ENCODE results near the gene PATJ. TPM values are rescaled to one million over a fixed set of nuclear protein-coding genes. Genes with fewer than 3 reads are reported as not detected.
"Not testable (repeated sequence)": the region's sequence is repeated elsewhere in the genome, so short reads cannot be mapped to it uniquely, and the experiment has no call there.

The PATJ gene
- total RNA-seq, 1 experiment from 2014 or later: 11.2 TPM

- DNase-seq (ENCODE audit: low spot score): no peak
Observed at GRCh38 chr1:62092110-62092509, 349.8 kb downstream of the PATJ start.

GRCh38 chr1:62093261-62093660 is 351.0 kb downstream of the PATJ start:
- DNase-seq (ENCODE audit: low spot score): no peak

- DNase-seq (ENCODE audit: low spot score): no peak
Observed at GRCh38 chr1:62097464-62097863, 355.2 kb downstream of the PATJ start.

GRCh38 chr1:62100442-62100841 is 358.2 kb downstream of the PATJ start:
- no peak for DNase-seq (ENCODE audit: low spot score)

DNA sequence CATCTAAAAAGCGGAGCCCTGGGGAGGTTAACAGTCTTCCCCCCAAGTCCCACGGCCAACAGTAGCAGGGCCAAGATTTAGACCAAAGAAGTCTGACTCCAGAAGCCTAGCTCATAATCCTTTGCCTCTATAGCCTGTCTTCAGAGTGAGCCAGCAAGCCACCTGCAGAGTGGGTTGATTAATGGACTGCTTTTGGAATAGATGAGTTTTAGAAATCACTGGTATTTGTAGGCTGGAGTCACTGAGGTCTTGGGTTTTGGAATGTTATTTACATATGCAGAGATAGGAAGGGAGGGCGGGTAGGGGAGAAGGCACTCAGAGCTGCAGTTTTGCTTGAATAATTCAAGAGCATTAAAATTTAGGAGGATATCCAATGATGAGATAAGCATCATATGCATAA is 361.6 kb downstream of the PATJ start:
- no peak for DNase-seq (ENCODE audit: low spot score)

DNA sequence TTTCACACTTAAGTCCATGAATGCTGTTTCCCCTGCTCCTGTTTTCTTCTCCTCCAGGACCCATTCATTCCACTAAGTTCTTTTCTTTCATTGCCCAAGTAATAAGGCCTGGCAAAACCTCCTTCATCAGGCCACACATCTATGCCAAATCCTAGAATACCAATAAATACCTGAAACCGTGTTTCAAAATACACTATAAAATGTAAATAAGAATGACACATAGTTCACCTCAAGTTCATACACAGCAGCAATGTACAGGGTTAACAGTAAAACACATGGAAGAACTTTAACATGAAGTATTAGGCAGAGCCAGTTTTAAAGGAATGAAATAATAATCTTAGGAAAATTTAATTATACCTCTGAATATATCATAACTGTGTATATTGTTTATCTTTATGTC is 365.6 kb downstream of the PATJ start:
- DNase-seq (ENCODE audit: low spot score): no peak

DNA sequence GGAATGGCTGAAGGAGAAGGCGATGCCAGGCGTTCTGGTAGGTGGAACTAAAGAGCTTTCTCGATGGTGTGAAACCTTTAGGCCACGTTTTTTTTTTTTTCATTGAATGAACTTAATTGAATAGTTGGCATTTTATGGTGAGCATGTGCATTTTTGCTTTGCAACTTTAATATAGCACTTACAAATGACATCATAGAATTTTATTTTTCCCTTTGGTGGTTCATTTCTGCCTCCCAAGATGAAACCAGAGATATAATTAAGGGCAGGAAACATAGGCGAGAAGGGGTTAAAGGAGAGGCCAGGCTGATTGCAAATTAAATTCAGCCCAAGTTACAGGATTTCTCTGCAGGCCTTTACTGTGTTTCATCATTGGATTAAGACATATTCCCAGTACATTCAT is 366.8 kb downstream of the PATJ start:
- DNase-seq (ENCODE audit: low spot score): no peak

DNA sequence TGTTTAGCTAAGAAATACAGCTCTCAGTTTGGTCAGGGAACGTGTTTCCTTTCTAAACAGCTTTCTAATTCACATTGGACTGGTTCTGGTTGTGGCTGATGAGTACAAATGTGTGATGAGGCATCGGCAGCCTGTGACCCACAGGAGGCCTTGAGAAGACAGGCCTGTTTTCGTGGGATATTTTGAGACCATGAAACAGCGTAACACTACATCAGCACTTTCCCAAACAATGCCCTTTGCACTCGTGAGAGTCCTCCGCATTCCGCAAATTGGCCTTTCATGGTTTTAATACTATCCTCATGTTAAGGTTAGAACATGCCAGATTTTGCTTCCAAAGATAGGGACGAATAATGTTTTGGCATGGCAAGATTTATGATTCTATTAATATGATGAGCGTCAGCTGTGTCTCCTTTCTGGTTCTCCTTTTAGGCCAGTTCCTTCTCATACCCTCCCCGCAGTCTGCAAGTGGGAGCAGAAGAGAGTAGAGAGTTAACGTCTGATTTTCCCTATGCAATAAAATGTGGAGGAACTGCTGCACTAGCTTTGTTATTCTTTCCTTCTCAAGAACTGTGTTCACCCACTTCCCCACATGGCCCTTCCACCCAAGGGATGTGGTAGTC is 368.0 kb downstream of the PATJ start:
- no peak for DNase-seq (ENCODE audit: low spot score)

DNA sequence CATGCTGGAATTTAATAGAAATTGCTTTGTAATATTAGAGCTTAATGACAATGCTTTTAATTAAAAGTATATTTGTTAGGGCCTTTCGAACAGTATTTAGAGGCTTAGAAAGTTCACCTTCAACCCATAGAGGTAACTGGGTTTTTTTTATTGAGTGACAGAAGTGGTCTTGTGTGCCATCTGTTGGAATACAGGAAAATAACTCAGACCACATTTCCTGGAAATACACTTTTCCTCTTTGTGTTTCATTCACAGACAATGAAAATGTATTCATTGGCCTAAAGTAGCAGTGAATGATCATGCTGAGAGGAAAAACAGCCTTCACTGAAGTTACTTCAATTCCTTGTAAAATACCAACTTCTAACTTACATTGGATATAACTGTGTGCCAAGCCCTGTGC is 368.8 kb downstream of the PATJ start:
- no peak for DNase-seq (ENCODE audit: low spot score)

DNA sequence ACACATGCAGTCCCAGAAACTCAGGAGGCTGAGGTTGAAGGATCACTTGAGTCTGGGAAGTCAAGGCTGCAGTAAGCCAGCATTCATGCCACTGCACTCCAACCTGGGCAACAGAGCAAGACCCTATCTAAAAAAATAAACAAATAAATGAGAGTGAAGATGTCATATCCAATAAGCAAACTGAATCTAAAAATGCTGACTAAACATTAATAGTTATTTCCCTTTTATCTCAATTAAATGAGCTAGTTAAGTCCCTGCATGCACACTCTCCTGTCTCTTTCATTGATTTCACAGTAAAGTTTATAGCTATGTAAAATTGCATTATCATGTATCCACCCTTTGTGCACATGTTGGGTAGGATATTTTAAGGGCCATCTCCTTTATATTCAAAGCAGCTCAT is 371.2 kb downstream of the PATJ start:
- DNase-seq (ENCODE audit: low spot score): no peak

- no peak for DNase-seq (ENCODE audit: low spot score)
Observed at GRCh38 chr1:62117018-62117750, 374.9 kb downstream of the PATJ start.

- no peak for DNase-seq (ENCODE audit: low spot score)
Observed at GRCh38 chr1:62126579-62127290, 384.5 kb downstream of the PATJ start.

GRCh38 chr1:62128745-62129144 is 386.5 kb downstream of the PATJ start:
- no peak for DNase-seq (ENCODE audit: low spot score)

GRCh38 chr1:62131093-62131725 is 388.9 kb downstream of the PATJ start:
- DNase-seq (ENCODE audit: low spot score): peak; percentile 81

GRCh38 chr1:62138029-62138428 is 395.7 kb downstream of the PATJ start:
- no peak for DNase-seq (ENCODE audit: low spot score)

DNA sequence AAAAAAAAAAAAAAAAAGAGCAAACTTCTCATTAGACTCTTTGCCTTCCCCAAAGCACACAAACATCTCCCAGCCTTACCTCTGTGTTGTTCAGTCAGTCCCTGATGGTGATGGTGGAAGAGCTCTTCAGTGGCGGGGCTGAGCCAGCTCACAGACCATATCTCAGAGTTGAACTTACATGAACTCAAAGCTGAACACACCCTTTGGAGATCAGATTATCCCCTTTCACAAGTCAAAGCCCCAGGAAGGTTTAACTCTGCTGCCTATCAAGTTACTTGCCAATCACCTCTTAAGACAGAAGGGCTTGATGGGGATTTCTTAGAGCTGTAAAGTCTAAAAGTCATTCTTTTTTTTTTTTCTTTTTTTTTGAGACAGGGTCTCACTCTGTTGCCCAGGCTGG is 397.1 kb downstream of the PATJ start:
- no peak for DNase-seq (ENCODE audit: low spot score)

GRCh38 chr1:62140666-62141065 is 398.4 kb downstream of the PATJ start:
- no peak for DNase-seq (ENCODE audit: low spot score)

GRCh38 chr1:62142496-62142895 is 400.2 kb downstream of the PATJ start:
- no peak for DNase-seq (ENCODE audit: low spot score)

DNA sequence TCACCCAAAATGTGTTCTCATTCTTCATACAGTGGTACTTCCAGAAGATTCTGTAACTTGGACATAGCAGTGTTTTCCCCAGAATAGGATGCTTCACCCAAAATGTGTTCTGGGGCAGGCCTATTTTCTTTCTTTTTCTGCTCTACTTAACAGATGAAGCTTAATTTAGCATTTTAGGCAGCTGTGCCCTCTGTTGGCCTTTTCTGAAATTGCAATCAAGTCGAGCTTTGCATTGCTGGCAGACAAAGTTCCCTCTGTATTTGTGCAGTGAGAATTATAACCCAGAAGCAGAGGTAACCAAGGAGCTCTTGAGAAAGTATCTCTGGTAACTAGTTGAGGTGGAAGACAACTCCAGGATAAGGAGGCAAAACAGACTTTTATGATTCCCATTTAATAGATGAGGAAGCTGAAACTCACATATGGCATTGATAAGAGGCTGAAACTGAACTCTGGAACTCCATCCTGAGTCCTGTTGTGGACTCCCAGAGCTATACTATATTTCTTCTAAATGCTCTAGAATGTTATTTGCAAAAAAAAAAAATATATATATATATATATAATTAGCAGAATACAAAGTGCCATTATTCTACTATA is 402.1 kb downstream of the PATJ start:
- peak; percentile 44 for DNase-seq (ENCODE audit: low spot score)

GRCh38 chr1:62159940-62160348 is 417.7 kb downstream of the PATJ start:
- DNase-seq (ENCODE audit: low spot score): no peak

DNA sequence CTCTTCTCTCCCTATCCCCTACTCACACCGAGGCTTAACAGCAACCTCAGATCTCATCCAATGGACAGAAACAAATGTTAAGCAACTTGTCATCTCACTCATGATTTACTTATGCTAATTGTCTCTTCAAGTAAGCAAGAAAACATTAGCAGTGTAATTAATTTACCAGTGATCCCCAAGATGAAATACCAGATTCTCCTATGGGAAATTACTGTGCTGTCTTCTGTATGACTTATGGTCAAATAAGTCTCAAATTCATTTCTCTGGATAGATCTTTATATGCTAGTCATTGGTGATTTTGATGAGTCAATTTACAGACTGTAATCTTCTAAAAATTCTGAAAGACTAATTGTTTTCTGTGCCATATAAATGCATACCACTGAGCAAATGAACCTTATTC is 419.4 kb downstream of the PATJ start:
- no peak for DNase-seq (ENCODE audit: low spot score)

GRCh38 chr1:62170380-62170779 is 428.1 kb downstream of the PATJ start:
- not testable (repeated sequence) for DNase-seq (ENCODE audit: low spot score)
